GM21737 (cell line): Measurements from ENCODE around the gene DBN1.

Experiments
- ATAC-seq: cut with Tn5 transposase; IDR thresholded peaks from one replicate; pipeline ENCODE4 v1.9.1; 2021; ENCODE audit warnings: mild to moderate bottlenecking, moderate library complexity; ENCODE audit not compliant: unreplicated experiment

The DBN1 gene

GRCh38 chr5:177473443-177474001 lies at the start of gene DBN1:
DBN1 (minus strand) TSS chr5:177473634; CDS start chr5:177473521, 113 bp downstream.
- peak; percentile 40 for ATAC-seq

GRCh38 chr5:177520916-177521513 lies 47.6 kb upstream of the DBN1 start:
- no peak for ATAC-seq

- ATAC-seq: no peak
Observed at GRCh38 chr5:177520271-177520670, 46.8 kb upstream of the DBN1 start.

GRCh38 chr5:177519463-177520235 lies 46.2 kb upstream of the DBN1 start:
- ATAC-seq: no peak

- peak; percentile 69 for ATAC-seq
Observed at GRCh38 chr5:177516601-177517568, 43.5 kb upstream of the DBN1 start, which contains the start of gene DDX41. DDX41 (minus strand) TSS chr5:177516961; CDS start chr5:177516945, 16 bp downstream.

GRCh38 chr5:177515580-177515979 lies 42.1 kb upstream of the DBN1 start:
- ATAC-seq: no peak

- no peak for ATAC-seq
Observed at GRCh38 chr5:177514541-177514940, 41.1 kb upstream of the DBN1 start.

- ATAC-seq: no peak
Observed at GRCh38 chr5:177513500-177513899, 40.1 kb upstream of the DBN1 start.

- ATAC-seq: no peak
Observed at GRCh38 chr5:177512736-177513380, 39.4 kb upstream of the DBN1 start.

- no peak for ATAC-seq
Observed at GRCh38 chr5:177511796-177512675, 38.6 kb upstream of the DBN1 start.

GRCh38 chr5:177511181-177511580 lies 37.7 kb upstream of the DBN1 start:
- no peak for ATAC-seq

- ATAC-seq: peak; percentile 28
Observed at GRCh38 chr5:177510567-177511053, 37.2 kb upstream of the DBN1 start.

GRCh38 chr5:177509991-177510566 lies 36.6 kb upstream of the DBN1 start:
- ATAC-seq: peak; percentile 21

GRCh38 chr5:177509381-177509951 lies 36.0 kb upstream of the DBN1 start, which contains the start of gene DOK3:
DOK3 (minus strand) TSS chr5:177509826; CDS start chr5:177509540, 286 bp downstream.
- ATAC-seq: no peak

- ATAC-seq: peak; percentile 29
Observed at GRCh38 chr5:177508837-177509236, 35.4 kb upstream of the DBN1 start.

GRCh38 chr5:177508221-177508611 lies 34.8 kb upstream of the DBN1 start:
- no peak for ATAC-seq

GRCh38 chr5:177507596-177508220 lies 34.3 kb upstream of the DBN1 start:
- no peak for ATAC-seq

GRCh38 chr5:177507165-177507564 lies 33.7 kb upstream of the DBN1 start:
- no peak for ATAC-seq
